Measurements from ENCODE around the gene GOSR2.
"Not testable (repeated sequence)": the region's sequence is repeated elsewhere in the genome, so short reads cannot be mapped to it uniquely, and the experiment has no call there.

Gene GOSR2

GRCh38 chr17:46964315-46965265, 41.6 kb downstream of the GOSR2 start:
- DNase-seq (ENCODE audit: low read depth in 2 of 2): no peak

- no peak for DNase-seq (ENCODE audit: low read depth in 2 of 2)
These were observed 45.4 kb downstream of the GOSR2 start for GRCh38 chr17:46968224-46968834.

- no peak for DNase-seq (ENCODE audit: low read depth in 2 of 2)
These were observed 45.9 kb downstream of the GOSR2 start for GRCh38 chr17:46968896-46969295.

DNA sequence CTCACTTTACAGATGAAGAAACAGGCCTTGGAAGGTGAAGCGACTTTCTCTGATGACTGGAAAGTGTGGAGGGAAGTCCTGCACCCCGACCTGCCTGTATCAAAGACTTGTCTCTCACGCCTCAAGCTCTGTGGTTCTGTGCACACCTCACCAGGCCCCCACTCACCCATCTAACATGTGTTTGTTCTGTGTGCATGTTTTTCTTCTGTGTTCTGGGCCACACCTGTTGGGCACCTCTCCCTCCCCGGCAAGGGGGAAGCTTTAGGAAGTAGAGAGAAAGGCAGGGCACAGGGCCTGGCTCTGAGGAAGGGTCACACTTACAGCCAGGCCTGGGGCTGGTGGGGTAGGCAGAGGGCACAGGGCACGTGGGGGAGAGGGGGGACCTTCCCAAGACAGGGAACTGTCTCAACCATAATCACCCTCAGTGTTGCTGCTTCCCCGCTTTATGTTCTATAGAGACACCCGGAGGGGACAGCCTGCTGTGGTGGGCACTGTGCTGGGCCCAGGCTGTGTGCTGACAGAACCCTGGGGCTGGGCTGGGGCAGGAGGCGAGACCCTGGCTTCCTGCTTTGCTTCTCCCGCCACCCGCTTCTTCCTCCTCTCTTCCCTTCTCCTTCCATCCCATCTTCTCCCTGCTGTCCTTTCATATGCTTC, 48.8 kb downstream of the GOSR2 start:
- no peak for DNase-seq (ENCODE audit: low read depth in 2 of 2)

DNA sequence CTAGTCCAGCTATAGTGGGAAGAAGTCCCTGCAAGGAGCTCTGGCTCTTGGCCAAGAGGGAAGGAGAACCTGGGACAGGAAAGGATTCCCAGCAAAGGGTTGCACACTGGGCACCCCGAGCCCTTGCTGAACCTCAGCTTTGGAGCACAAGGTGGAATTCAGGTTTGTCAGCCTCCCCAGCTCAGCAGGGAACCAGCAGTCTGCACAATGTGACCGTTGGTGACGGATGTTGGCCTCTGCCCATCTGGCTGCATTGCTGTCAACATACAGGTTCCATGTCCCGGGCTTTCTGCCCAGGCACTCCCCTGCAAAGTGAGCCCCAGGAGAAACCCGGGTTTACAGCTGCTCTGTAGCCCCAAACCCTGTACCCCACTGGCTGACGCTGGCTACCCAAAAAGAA, 49.4 kb downstream of the GOSR2 start:
- DNase-seq (ENCODE audit: low read depth in 2 of 2): no peak

DNA sequence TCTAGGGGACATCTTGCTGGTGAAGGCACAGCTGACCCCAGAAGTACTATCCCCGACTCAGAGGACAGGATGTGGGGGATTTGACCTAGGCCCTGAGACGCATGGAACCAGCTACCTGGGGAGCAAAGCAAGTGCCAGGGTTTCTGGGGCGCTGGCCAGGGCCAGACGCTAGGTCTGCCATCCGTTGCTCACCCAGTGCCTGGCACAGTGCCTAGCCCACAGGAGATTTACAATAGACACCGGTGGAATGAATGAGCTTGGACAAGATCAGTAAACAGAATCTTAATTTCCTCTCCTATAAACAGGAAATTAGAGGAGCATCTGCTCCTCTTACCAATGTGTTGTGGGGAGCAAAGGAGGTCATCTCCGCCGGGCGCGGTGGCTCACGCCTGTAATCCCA, 51.1 kb downstream of the GOSR2 start:
- DNase-seq (ENCODE audit: low read depth in 2 of 2): no peak

- DNase-seq (ENCODE audit: low read depth in 2 of 2): no peak
These were observed 52.3 kb downstream of the GOSR2 start for GRCh38 chr17:46975287-46975686.

DNA sequence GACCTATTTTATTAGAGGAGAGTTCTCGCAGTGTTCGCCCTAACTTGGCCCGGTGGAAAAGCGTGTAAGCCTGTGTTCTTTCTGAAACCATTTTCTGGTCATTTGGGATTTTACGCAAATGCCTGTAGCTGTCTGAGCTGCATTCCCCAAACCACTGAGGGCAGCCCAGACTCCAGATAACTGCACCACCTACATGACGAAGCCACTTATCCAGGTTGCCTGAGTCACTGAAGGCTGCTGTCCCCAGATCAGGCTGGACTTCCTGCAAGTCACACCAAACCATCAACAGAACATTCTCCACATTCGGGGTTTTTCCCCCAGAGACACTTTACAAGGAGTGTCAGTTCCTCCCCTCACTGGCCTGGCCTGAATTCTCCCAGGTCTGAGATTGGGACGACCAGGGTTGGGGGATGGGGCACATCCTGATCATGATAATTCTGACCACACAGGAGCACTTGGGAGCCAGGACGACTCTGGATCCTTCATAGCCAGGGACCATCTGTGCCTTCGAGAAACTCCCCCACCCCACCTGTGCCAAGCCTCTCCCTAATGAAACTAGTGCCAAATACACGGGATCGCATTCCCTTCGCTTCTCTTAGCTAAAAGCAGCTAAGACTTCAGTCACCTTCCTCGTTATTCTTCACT, 53.8 kb downstream of the GOSR2 start:
- no peak for DNase-seq (ENCODE audit: low read depth in 2 of 2)

DNA sequence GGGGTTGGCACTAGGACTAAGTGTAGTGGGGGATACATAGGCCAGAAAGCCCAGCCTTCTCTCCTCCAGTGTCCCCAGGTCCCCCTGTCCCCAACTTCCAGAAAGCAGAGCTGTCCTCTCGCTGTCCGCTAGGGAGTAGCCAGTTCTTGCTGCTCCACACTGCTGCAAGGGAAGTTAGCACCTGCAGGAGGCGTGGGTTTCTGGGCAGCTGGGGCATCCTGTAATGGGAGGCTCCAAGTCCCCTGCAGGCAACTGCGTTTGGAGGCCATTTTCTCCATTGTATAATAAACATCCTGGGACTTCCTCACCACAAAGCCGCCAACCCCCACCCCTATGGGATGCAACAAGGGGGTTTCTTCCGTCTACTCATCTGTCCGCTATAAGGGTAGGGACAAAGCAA, 54.4 kb downstream of the GOSR2 start:
- DNase-seq (ENCODE audit: low read depth in 2 of 2): no peak

DNA sequence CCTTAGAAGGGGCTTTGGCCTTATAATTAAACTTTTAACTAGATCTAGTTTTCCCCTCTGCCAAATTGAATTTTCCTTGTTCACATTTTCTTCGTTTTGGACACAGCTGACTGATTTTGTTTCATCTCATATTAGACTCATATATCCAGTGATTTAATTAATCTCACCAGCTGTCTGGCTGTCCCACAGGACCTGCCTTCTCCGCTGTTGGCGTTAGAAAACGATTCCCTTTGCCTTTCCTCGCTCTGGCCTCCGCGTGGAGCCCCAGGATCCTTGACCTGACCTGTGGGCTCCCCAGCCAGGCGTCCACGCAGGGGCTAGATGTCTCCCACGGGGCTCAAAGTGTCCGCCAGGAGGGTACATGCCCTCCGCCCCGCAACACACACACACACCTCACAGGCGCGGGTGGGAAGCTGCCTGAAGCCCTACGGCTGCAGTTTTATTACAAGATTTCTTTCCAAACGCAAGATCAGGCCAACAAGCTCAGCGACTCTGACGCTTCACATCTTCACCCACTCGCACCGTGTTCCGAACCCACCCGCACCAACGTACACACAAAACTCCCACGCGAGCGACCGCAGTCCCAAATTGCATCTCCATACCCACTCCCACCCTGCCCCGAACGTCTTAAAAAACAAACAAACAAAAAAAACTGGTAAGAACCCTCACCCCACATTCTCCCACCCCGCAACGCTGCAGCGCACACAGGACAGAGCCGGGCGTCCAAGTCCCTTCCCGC, 55.0 kb downstream of the GOSR2 start:
- no peak for DNase-seq (ENCODE audit: low read depth in 2 of 2)

DNA sequence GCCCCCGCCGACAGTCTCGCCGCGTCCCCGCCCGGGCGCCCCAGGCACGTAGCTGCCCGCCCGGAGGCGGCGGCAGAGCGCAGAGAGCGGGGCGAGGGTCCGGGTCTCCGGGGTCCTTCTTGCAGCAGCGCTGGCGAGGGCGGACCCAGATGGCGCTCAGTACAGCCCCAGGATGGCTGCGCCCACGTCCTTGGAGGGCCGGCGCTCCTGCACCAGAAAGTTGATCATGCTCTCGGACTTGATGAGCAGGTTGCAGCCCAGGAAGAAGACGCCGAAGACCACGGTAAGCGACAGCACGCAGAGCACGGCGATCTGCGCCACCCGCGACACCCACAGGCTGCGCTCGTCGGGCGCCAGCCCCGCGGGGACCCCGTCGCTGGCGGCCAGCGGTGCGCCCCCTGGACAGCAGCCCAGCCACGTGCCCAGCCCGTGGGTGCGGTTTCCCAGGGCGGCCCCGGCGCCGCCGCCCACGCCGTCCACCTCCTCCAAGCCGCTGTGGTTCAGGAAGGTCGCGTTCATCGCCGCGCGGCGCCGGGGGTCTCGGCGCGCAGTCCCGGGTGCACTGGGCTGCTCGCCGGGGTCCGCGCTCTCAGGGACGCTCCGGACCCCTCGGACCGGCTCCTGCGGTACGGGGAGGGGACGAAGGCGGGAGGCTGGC, 55.7 kb downstream of the GOSR2 start:
- DNase-seq (ENCODE audit: low read depth in 2 of 2): no peak

DNA sequence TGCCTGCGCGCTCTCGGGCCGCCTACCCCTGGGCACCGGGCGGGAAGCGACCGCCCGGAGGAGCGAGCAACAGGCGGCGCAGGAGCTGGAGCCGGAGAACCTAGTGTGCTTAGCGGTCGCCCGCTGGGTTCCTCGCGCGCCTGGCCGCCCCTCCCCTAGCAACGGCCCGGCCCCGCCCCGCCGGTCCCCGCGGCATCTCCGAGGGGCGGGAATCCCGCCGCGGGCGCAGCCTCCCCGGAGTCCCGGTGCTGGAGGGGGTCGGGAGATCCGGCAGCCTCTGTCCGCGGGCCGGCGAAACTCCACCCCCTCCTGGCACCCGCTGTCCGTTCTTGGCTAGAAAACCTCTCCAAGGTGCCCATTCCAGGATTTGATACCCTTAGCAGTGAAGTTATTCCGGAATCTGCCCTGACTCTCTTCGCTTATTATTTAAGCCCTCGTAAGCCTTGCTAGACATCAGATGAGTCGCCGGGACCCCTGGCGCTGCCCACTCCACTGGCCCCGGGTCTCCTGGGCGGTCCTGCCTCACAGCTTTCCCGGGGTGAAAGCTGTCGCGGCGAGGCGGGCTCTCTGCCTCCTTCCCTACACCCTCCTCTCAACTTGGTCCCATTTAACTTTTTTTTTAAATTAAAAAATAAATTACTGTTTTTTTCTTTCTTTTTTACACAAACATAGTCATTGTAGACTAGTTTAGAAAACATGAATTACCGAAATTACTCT, 56.3 kb downstream of the GOSR2 start, which contains the start of gene RPRML:
TSS of gene RPRML (minus strand) at position 107 of the 717 bp plus-strand sequence. CDS start 246 bp downstream, outside the sequence.
- peak; percentile 23 to 46 for DNase-seq (ENCODE audit: low read depth in 2 of 2)

- DNase-seq (ENCODE audit: low read depth in 2 of 2): no peak
These were observed 59.6 kb downstream of the GOSR2 start for GRCh38 chr17:46982577-46982976.

DNA sequence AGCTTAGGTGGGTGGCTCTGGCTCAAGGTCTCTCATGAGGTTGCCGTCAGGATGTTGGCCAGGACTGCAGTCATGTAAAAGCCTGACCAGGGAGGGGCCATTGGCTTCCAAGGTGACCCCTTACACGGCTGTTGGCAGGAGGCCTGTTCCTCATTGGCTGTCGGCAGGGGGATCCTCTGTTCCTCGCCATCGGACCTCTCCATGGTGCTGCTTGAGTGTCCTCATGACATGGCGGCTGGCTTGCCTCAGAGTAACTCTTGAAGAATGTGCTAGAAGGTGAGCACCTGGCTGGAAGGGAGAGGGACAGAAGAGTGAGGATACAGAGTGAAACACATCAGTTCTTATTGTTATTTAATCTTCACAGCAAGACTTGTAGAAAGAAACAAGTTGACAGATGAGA, 60.8 kb downstream of the GOSR2 start:
- no peak for DNase-seq (ENCODE audit: low read depth in 2 of 2)

GRCh38 chr17:46984341-46984740, 61.4 kb downstream of the GOSR2 start:
- no peak for DNase-seq (ENCODE audit: low read depth in 2 of 2)

GRCh38 chr17:46984892-46985291, 61.9 kb downstream of the GOSR2 start:
- no peak for DNase-seq (ENCODE audit: low read depth in 2 of 2)

- no peak for DNase-seq (ENCODE audit: low read depth in 2 of 2)
These were observed 63.4 kb downstream of the GOSR2 start for GRCh38 chr17:46986366-46986765.

DNA sequence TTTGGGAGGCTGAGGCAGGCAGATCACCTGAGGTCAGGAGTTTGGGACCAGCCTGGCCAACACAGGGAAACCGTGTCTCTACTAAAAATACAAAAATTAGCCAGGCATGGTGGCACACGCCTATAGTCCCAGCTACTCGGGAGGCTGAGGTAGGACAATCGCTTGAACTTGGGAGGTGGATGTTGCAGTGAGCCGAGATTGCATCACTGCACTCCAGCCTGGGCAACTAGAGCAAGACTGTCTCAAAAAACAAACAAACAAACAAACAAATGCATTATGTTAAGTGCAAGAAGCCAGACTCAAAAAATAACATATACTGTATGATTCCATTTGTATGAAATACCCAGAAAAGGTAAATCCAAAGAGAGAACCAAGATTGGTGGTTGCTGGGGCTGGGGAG, 65.0 kb downstream of the GOSR2 start:
- DNase-seq (ENCODE audit: low read depth in 2 of 2): not testable (repeated sequence)

DNA sequence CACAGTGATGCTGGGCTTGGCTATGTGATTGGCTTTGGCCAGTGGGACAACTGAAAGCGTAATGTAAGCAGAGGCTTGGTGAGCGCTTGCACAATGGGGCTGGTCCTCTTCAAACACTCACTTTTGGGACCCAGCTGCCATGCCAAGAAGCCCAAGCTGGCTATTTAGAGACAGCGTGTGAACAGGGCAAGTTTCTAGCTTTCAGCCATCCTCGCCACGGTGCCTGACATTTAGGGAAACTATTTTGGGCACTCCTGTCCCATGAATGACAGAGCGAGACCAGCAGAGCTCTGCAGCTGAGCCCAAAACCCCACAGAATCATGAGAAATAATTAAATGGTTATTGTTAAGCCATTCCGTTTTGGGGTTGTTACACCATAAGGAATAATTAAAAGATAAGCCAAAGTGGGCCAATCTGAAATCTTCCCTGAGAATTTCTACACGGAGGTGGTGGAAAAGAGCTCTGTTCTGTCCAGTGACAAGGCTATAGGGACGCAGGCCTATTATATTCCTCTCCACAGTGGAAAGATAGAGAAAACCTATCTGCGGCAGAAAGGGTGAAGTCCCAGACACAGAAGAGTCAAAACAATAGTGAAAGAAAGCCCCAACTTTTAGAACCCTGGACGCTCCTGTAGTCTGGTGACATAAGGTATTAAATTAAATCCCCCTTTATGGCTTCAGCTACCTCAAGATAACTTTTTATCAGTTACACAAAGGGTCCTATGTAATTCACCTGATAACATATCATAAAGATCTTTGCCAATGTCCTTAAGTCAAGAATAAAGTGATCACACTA, 66.9 kb downstream of the GOSR2 start:
- no peak for DNase-seq (ENCODE audit: low read depth in 2 of 2)
